HUES6 (cell line): ENCODE measurements around the gene TRAF3IP3.

ENCODE experiments used
- H3K27ac ChIP-seq: 2 replicates; pipeline ENCODE4 v1.7.0; 2013; ENCODE audit warnings: low read depth, mild to moderate bottlenecking, low read length, inconsistent platforms
- H3K27me3 ChIP-seq: 2 replicates; pipeline ENCODE4 v1.6.1; 2013; ENCODE audit warnings: low read length; ENCODE audit not compliant: control insufficient read depth, insufficient read depth
- H3K36me3 ChIP-seq: 2 replicates; pipeline ENCODE4 v1.6.1; 2013; ENCODE audit warnings: low read length; ENCODE audit not compliant: control insufficient read depth, insufficient read depth
- H3K4me1 ChIP-seq: 2 replicates; pipeline ENCODE4 v1.6.1; 2013; ENCODE audit warnings: low read length; ENCODE audit not compliant: control insufficient read depth, insufficient read depth
- H3K4me3 ChIP-seq: 2 replicates; pipeline ENCODE4 v1.5.1; 2013; ENCODE audit warnings: low read depth, low read length
- H3K9ac ChIP-seq: one replicate; pipeline ENCODE4 v1.6.1; 2013; ENCODE audit warnings: mild to moderate bottlenecking, low read length
- H3K9me3 ChIP-seq: 2 replicates; pipeline ENCODE4 v1.6.1; 2013; ENCODE audit warnings: low read depth, low read length; ENCODE audit not compliant: control insufficient read depth, insufficient read depth

The TRAF3IP3 gene

GRCh38 chr1:209800984-209801834, 45.4 kb downstream of the TRAF3IP3 start:
- Histone ChIP-seq H3K4me3 (no peak overlapping the region), H3K4me1 (peaks cover 4% of the 10 kb centered on the region), H3K36me3 (no peaks in the 10 kb centered on the region), H3K9ac (no peak overlapping the region), H3K27ac (no peak overlapping the region), H3K9me3 (no peaks in the 10 kb centered on the region), H3K27me3 (peaks cover 26% of the 10 kb centered on the region; the same call in 1 of the 2 replicates)

GRCh38 chr1:209802117-209802779, 46.4 kb downstream of the TRAF3IP3 start:
- H3K36me3 ChIP-seq: no peaks in the 10 kb centered on the region
- peaks cover 7% of the 10 kb centered on the region for H3K4me1 ChIP-seq
- no peak overlapping the region for H3K4me3 ChIP-seq
- no peak overlapping the region for H3K9ac ChIP-seq
- peaks cover 26% of the 10 kb centered on the region; the same call in 1 of the 2 replicates for H3K27me3 ChIP-seq
- no peaks in the 10 kb centered on the region for H3K9me3 ChIP-seq
- H3K27ac ChIP-seq: no peak overlapping the region

GRCh38 chr1:209802780-209803152, 46.9 kb downstream of the TRAF3IP3 start:
- Histone ChIP-seq H3K4me3 (no peak overlapping the region), H3K27me3 (peaks cover 26% of the 10 kb centered on the region; the same call in 1 of the 2 replicates), H3K9ac (no peak overlapping the region), H3K4me1 (peaks cover 7% of the 10 kb centered on the region), H3K36me3 (no peaks in the 10 kb centered on the region), H3K9me3 (no peaks in the 10 kb centered on the region), H3K27ac (no peak overlapping the region)

GRCh38 chr1:209803568-209803967, 47.7 kb downstream of the TRAF3IP3 start:
- no peak overlapping the region for H3K4me3 ChIP-seq
- no peaks in the 10 kb centered on the region for H3K36me3 ChIP-seq
- peaks cover 26% of the 10 kb centered on the region; the same call in 1 of the 2 replicates for H3K27me3 ChIP-seq
- H3K27ac ChIP-seq: no peak overlapping the region
- no peak overlapping the region for H3K9ac ChIP-seq
- H3K4me1 ChIP-seq: peaks cover 7% of the 10 kb centered on the region
- no peaks in the 10 kb centered on the region for H3K9me3 ChIP-seq

- Histone ChIP-seq H3K27ac (no peak overlapping the region), H3K4me3 (peak overlapping the region; percentile 97), H3K36me3 (no peaks in the 10 kb centered on the region), H3K9ac (peak overlapping the region; percentile 55), H3K4me1 (peaks cover 7% of the 10 kb centered on the region), H3K27me3 (peaks cover 26% of the 10 kb centered on the region; the same call in 1 of the 2 replicates), H3K9me3 (no peaks in the 10 kb centered on the region)
Observed at GRCh38 chr1:209805341-209805781, 49.5 kb downstream of the TRAF3IP3 start.

GRCh38 chr1:209805875-209806760, 50.3 kb downstream of the TRAF3IP3 start, which contains the start of gene IRF6:
TSS of gene IRF6 (minus strand) at chr1:209806142. CDS start at chr1:209801413, 4,729 bp downstream.
- peaks cover 26% of the 10 kb centered on the region; the same call in 1 of the 2 replicates for H3K27me3 ChIP-seq
- peak within 1 kb of the TSS; percentile 97 for H3K4me3 ChIP-seq
- H3K9ac ChIP-seq: peak within 1 kb of the TSS; percentile 55
- H3K4me1 ChIP-seq: peaks cover 7% of the 10 kb centered on the region
- no peaks in the 10 kb centered on the region for H3K9me3 ChIP-seq
- peak within 1 kb of the TSS; percentile 44; the same call in 1 of the 2 replicates for H3K27ac ChIP-seq
- H3K36me3 ChIP-seq: no peaks in the 10 kb centered on the region

GRCh38 chr1:209807509-209807908, 51.7 kb downstream of the TRAF3IP3 start:
- Histone ChIP-seq H3K27ac (no peak overlapping the region), H3K9me3 (no peaks in the 10 kb centered on the region), H3K4me3 (no peak overlapping the region), H3K4me1 (peaks cover 7% of the 10 kb centered on the region), H3K27me3 (peaks cover 24% of the 10 kb centered on the region; the same call in 1 of the 2 replicates), H3K9ac (no peak overlapping the region), H3K36me3 (no peaks in the 10 kb centered on the region)

GRCh38 chr1:209808059-209808581, 52.3 kb downstream of the TRAF3IP3 start:
- Histone ChIP-seq H3K9me3 (no peaks in the 10 kb centered on the region), H3K27me3 (peaks cover 23% of the 10 kb centered on the region; the same call in 1 of the 2 replicates), H3K36me3 (no peaks in the 10 kb centered on the region), H3K27ac (no peak overlapping the region), H3K4me1 (peaks cover 7% of the 10 kb centered on the region), H3K9ac (no peak overlapping the region), H3K4me3 (no peak overlapping the region)

- Histone ChIP-seq H3K27ac (no peak overlapping the region), H3K9me3 (no peaks in the 10 kb centered on the region), H3K4me3 (no peak overlapping the region), H3K9ac (no peak overlapping the region), H3K4me1 (peaks cover 7% of the 10 kb centered on the region), H3K36me3 (no peaks in the 10 kb centered on the region), H3K27me3 (peaks cover 9% of the 10 kb centered on the region; the same call in 1 of the 2 replicates)
Observed at GRCh38 chr1:209809611-209810010, 53.8 kb downstream of the TRAF3IP3 start.

- Histone ChIP-seq H3K27ac (no peak overlapping the region), H3K27me3 (no peaks in the 10 kb centered on the region; the same call in 1 of the 2 replicates), H3K36me3 (no peaks in the 10 kb centered on the region), H3K4me1 (peaks cover 6% of the 10 kb centered on the region), H3K4me3 (no peak overlapping the region), H3K9ac (no peak overlapping the region), H3K9me3 (no peaks in the 10 kb centered on the region)
Observed at GRCh38 chr1:209810783-209811182, 54.9 kb downstream of the TRAF3IP3 start.
